PFSK-1 (cell line): ENCODE data around the gene BRIP1.

ENCODE experiments used
- FOXP2 ChIP-seq: optimal IDR thresholded peaks from 2 replicates; pipeline ENCODE3; 2011; ENCODE audit warnings: borderline replicate concordance, control low read depth, inconsistent platforms; ENCODE audit not compliant: insufficient read depth; ENCODE audit errors: extremely low read length, extremely low read depth
- POLR2AphosphoS5 ChIP-seq: IDR thresholded peaks from 2 replicates; pipeline ENCODE4 v1.6.1; 2012; ENCODE audit warnings: low read depth, mild to moderate bottlenecking, control low read depth, low read length, moderate library complexity
- REST ChIP-seq, 2 experiments: IDR thresholded peaks; 2 replicates each; pipeline versions ENCODE4 v1.6.1 to v1.8.0; 2011 to 2012; ENCODE audit warnings: low read depth in 2 of 2, low read length in 2 of 2, control low read depth in 1 of 2, inconsistent platforms in 1 of 2, mild to moderate bottlenecking in 1 of 2, moderate library complexity in 1 of 2; ENCODE audit not compliant: insufficient read depth in 1 of 2
- SIN3A ChIP-seq: IDR thresholded peaks from 2 replicates; pipeline ENCODE4 v1.6.1; 2012; ENCODE audit warnings: mild to moderate bottlenecking, low read length, moderate library complexity, borderline replicate concordance; ENCODE audit not compliant: insufficient read depth
- TAF1 ChIP-seq: IDR thresholded peaks from 2 replicates; pipeline ENCODE4 v1.6.1; 2012; ENCODE audit warnings: low read length, control low read depth, borderline replicate concordance; ENCODE audit not compliant: insufficient read depth

BRIP1 gene

DNA sequence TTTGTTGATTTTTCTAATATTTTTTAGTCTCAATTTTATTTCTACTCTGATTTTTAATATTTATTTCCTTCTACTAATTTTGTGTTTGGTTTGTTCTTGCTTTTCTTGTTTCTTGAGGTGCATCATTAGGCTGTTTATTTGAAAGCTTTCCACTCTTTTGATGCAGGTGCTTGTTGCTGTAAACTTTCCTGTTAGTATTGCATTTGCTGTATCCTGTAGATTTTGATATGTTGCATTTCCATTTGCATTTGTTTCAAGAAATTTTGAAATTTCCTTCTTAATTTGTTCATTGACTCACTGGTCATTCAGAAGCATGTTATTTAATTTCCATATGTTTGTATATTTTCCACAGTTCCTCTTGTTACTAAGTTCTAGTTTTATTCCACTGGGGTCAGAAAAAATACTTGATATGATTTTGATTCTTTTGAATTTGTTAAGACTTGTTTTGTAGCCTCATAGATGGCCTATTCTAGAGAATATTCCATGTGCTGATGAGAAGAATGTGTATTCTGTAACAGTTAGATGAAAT is 229.3 kb downstream of the BRIP1 start:
- TF ChIP-seq SIN3A (no peak), POLR2AphosphoS5 (no peak), TAF1 (no peak), REST (IDR thresholded peaks at IDR 0.05; ENCODE audit: insufficient read depth in 1 of 2, low read depth in 2 of 2, low read length in 2 of 2) (no peak), FOXP2 (no peak)

GRCh38 chr17:61632826-61633225 is 230.5 kb downstream of the BRIP1 start:
- no peak for TF ChIP-seq TAF1
- no peak for TF ChIP-seq FOXP2
- TF ChIP-seq POLR2AphosphoS5, result no peak
- no peak for TF ChIP-seq SIN3A
- no peak for TF ChIP-seq REST (IDR thresholded peaks at IDR 0.05; ENCODE audit: insufficient read depth in 1 of 2, low read depth in 2 of 2, low read length in 2 of 2)

DNA sequence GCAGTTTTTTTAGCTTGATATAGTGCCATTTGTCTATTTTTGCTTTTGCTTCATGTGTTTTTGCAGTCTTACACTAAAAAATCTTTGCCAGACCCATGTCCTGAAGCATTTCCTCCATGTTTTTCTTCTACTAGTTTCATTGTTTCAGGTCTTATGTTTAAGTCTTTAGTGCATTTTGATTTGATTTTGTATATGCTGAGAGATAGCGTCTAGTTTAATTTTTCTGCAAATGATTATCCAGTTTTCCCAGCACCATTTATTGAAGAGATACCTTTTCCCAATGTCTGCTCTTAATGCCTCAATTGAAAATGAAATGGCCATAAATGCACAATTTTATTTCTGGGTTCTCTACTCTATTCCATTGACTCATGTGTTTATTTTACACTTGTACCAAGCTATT is 231.5 kb downstream of the BRIP1 start:
- no peak for TF ChIP-seq FOXP2
- no peak for TF ChIP-seq TAF1
